ENCODE results near the gene UCKL1. TPM values are rescaled to one million over a fixed set of nuclear protein-coding genes. Genes with fewer than 3 reads are reported as not detected.

UCKL1 gene
- total RNA-seq, 2 experiments from 2014 or later = 31.5 to 32.6 TPM

- Mint-ChIP-seq H3K4me3 (no peak overlapping the region), H3K27me3 (no peaks in the 10 kb centered on the region), H3K27ac (no peak overlapping the region), H3K4me1 (ENCODE audit: low read depth) (peaks cover 24% of the 10 kb centered on the region), H3K36me3 (ENCODE audit: low read depth) (peaks cover 12% of the 10 kb centered on the region), H3K9me3 (no peaks in the 10 kb centered on the region)
- DNase-seq = no peak
- intact Hi-C loops (cut with micrococcal nuclease) = no loop called here
- ChIA-PET CTCF (interaction anchor here (1.0 to 1.7 kb wide), 2 partner anchors 15 to 21 kb away, joined by 3 to 8 read pairs; no protein-coding TSS in a partner anchor), POLR2A (interaction anchor here (0.8 to 1.2 kb wide), 2 partner anchors 10 to 19 kb away, joined by 3 to 6 read pairs; no protein-coding TSS in a partner anchor)
- TF ChIP-seq CTCF (IDR thresholded peaks at IDR 0.05) = no peak
- no peak for ATAC-seq
Observed at GRCh38 chr20:63958964-63959698, 2.9 kb upstream of the UCKL1 start.

- DNase-seq (no peak), ATAC-seq (no peak)
- CTCF ChIA-PET = interaction anchor here (1.0 to 1.7 kb wide), 2 partner anchors 15 to 22 kb away, joined by 3 to 8 read pairs; no protein-coding TSS in a partner anchor
- intact Hi-C loops (cut with micrococcal nuclease) = no loop called here
- peaks cover 8% of the 10 kb centered on the region for H3K36me3 Mint-ChIP-seq (ENCODE audit: low read depth)
- no peaks in the 10 kb centered on the region for H3K9me3 Mint-ChIP-seq
- H3K4me3 Mint-ChIP-seq = no peak overlapping the region
- no peaks in the 10 kb centered on the region for H3K27me3 Mint-ChIP-seq
- H3K4me1 Mint-ChIP-seq (ENCODE audit: low read depth) = peaks cover 31% of the 10 kb centered on the region
- POLR2A ChIA-PET = interaction anchor here (1.2 kb wide), 1 partner anchor 10 kb away, joined by 6 read pairs; no protein-coding TSS in a partner anchor
- peak overlapping the region; percentile 55 for H3K27ac Mint-ChIP-seq
- TF ChIP-seq CTCF (IDR thresholded peaks at IDR 0.05) = no peak
Observed at GRCh38 chr20:63958471-63958870, 2.3 kb upstream of the UCKL1 start.

- Mint-ChIP-seq H3K4me3 (peak overlapping the region; percentile 81), H3K27me3 (no peaks in the 10 kb centered on the region), H3K4me1 (ENCODE audit: low read depth) (peaks cover 31% of the 10 kb centered on the region), H3K27ac (peak overlapping the region; percentile 93), H3K36me3 (ENCODE audit: low read depth) (peaks cover 6% of the 10 kb centered on the region), H3K9me3 (no peaks in the 10 kb centered on the region)
- peak; percentile 80 for DNase-seq
- ATAC-seq = no peak
- intact Hi-C loops (cut with micrococcal nuclease) = no loop called here
- CTCF ChIA-PET = no interaction called here
- no peak for TF ChIP-seq CTCF (IDR thresholded peaks at IDR 0.05)
- POLR2A ChIA-PET = interaction anchor here (1.2 to 2.1 kb wide), 3 partner anchors 10 to 22 kb away, joined by 4 to 10 read pairs (median 8); partner anchors contain the start of gene SAMD10
Observed at GRCh38 chr20:63957690-63958441, 1.6 kb upstream of the UCKL1 start.

- peak; percentile 15 for TF ChIP-seq CTCF (IDR thresholded peaks at IDR 0.05)
- ATAC-seq (peak; percentile 64), DNase-seq (peak; percentile 91)
- Mint-ChIP-seq H3K36me3 (ENCODE audit: low read depth) (peaks cover 4% of the 10 kb centered on the region), H3K4me3 (peak overlapping the region; percentile 81), H3K4me1 (ENCODE audit: low read depth) (peaks cover 31% of the 10 kb centered on the region), H3K9me3 (no peaks in the 10 kb centered on the region), H3K27me3 (no peaks in the 10 kb centered on the region), H3K27ac (peak overlapping the region; percentile 93)
- POLR2A ChIA-PET = interaction anchor here (0.6 to 2.1 kb wide), 5 partner anchors 11 to 72 kb away, joined by 3 to 10 read pairs (median 7); partner anchors contain the start of gene SAMD10
- CTCF ChIA-PET = no interaction called here
- intact Hi-C loops (cut with micrococcal nuclease) = no loop called here
Observed at GRCh38 chr20:63957004-63957689, 931 bp upstream of the UCKL1 start.
